Caki2 (cell line): ENCODE data around the gene MYOF. TPM values are rescaled to one million over a fixed set of nuclear protein-coding genes. Genes with fewer than 3 reads are reported as not detected.

ENCODE experiments used
- DNase-seq: peaks from one replicate; pipeline ENCODE4 v3.0.0-alpha.2; 2015; ENCODE audit warnings: low read depth
- in situ Hi-C: cut with HindIII; loops from 2 replicates; pipeline ENCODE4 v1.10.0; 2016; ENCODE audit warnings: low sequenced_read_pairs, low pct_unique_long_range_greater_than_20kb, mixed read lengths
- total RNA-seq: library from RNA; depleted of rRNA; stranded (reverse); fragments of >200 nt; shearing (Covaris generic); gene quantifications from 2 replicates; pipeline ENCODE4 v1.2.3, GENCODE V29; 2014; ENCODE audit warnings: low replicate concordance; rRNA removed

The MYOF gene
- total RNA-seq, 1 experiment from 2014 or later, result 83.1 TPM

DNA sequence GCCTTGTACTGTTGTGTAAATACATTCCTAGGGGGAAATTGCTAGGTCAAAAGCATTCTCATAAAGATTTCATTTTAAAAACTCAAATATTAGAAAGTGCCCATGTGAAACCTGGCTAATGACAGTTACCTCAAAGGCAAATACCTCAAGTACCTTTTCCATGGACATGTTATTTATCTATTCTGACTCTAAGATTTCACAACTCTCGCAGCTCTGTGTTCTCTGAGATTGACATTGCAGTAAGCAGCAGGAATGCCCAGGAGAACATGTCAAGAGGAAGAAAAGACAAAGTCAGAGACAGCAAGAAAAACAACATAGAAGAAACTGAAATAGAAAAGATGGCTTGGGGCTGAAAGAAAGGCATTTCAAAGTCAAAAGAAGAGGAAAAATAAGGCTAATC lies 221.0 kb downstream of the MYOF start:
- DNase-seq, result no peak
- in situ Hi-C loops, result loop anchor here (10.0 kb wide), 1 partner anchor 66 kb away; no protein-coding TSS in a partner anchor

DNA sequence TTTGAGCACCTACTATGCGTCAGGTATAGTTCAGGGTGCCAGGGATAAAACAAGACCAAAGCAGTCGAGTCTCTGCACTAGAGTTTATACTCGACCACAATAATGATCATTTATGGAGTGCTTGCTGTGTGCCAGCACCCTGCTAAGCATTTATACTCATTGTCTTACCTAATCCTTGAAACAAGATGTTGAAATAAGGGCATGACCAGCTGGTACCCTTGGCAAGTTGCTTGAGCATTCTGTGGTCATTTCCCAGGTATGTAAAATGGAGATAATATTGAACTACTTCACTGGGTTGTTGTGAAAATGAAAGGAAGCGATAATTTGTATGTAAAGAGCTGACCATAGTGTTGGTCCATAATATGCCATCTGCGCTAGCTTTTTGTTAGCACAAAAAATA lies 223.0 kb downstream of the MYOF start:
- no peak for DNase-seq
- in situ Hi-C loops, result no loop called here

Other genes with a start within 250 kb of the MYOF start
- gene CEP55, start 14.3 kb upstream of the MYOF start, total RNA-seq, result 44.4 and 58.9 TPM in 2 replicates
- not detected in 2 replicates for gene FFAR4, start 84.3 kb upstream of the MYOF start, total RNA-seq
- gene RBP4, start 118.9 kb upstream of the MYOF start, total RNA-seq, result 0.54 TPM in 1 of 2 replicates, not detected in the other
- not detected in 2 replicates for gene PDE6C, start 130.2 kb upstream of the MYOF start, total RNA-seq
- gene FRA10AC1, start 220.3 kb upstream of the MYOF start, total RNA-seq, result 0.67 and 3.9 TPM in 2 replicates